Stimulated activated CD4-positive, alpha-beta T cell treated with anti-CD3 and anti-CD28 coated beads, Interleukin-1b, Interleukin-23, amount 100 ng/mL, for 4 hours (primary cell): ENCODE data around the gene JMJD7.

Source experiments
- DNase-seq, 2 donors: peaks; one replicate each; pipeline ENCODE4 v3.0.0-alpha.2; 2020; ENCODE audit warnings: low read depth in 2 of 2

The JMJD7 gene

GRCh38 chr15:41801185-41801584, 26.7 kb upstream of the JMJD7 start:
- DNase-seq: no peak

- DNase-seq: no peak
Observed at GRCh38 chr15:41801850-41802455, 25.9 kb upstream of the JMJD7 start.

GRCh38 chr15:41804361-41804760, 23.5 kb upstream of the JMJD7 start:
- no peak for DNase-seq

DNA sequence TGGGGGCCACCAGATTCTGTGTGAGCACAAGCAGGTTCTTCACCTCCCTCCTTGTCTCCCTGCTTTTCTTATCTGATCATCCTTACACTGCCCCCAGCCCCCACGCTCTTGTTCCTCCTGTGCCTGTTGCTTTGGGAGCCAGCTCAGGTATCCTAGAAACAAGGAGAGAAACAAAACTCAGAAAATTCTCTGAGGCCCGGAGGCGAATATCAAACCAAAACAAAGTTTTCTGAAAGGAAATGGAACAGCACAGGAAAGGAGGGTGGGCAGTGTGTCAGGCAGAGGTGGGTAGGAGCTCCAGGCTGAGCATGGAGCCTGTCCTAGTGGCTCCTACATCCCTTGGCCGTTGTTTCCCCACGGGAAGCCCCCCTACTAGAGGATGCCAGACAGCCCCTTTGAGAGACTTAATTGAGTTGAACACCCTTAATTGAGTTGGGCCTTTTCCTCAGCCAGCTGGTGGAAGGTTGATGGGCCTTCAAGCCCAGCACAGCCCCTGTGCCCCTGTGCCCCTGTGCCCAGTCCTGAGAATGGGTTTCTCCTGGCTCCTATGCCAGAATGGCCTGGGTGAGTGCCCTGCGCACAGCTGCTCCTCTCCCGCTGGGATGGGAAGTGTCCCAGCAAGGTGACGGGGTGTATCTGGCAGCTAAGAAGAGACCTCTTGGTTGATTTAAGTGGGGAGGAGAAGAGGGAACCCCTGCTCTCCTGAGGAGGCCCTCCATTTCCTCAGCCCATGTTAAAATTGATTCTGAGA, 22.8 kb upstream of the JMJD7 start:
- DNase-seq: no peak

DNA sequence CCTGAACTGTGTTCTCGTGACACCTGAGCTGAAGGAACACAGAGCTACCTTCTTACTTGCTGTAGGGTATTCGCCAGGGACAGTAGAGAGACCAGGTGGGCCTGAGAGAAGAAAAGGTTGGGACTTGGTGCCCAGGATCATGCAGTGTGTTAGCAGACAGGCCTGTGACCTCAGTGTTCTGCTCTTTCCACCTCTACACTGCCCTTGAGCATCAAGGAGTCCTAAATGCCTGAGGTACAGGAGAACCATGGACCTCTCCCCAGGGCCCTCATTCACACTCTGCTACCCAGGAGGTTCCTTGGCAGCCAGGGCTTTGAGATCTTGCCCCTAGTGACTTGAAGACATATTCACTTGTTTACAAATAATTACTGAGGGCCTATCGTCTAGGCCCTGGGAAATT, 22.2 kb upstream of the JMJD7 start:
- DNase-seq: no peak

DNA sequence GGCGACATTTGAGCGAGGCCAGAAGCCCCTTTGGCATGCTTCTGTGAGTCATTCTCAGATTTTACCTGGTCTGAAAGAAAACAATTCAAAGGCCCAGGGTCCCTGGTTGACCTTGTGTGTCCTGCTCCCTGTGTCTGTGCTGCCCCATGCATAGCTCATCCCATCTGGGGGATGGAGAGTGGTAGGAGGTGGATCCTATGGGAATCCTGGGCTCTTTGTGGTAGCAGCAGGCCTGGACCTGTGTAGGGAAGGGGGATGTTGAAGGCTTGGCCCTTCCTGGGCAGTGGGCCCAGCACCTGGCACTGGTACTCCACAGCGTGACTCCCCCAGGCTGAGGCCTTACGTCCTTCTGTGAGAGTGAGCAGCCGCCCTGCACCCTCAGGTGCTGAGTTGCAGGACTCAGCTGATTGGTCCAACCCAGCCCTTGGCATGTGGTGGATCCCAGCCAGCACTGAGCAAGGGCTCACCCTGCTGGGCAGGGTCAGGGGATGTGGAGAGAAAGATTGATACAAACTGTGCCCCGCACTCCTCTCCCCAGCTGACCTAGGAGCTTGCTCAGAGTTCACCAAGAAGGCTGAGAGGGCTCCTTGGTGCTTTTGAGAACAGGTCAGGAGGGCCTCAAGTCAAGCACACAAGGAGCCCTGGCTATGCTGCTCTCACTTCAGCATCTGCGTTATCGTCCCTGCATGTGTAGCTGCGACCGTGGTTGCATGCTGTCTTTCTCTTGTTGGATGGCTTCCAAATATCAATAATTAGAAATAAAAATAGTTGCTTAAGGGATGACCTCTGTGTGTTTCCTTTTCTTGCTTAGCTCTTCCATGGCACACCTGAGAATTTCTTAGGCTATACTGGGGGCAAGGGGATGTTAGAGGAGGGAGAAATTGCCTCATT, 21.4 kb upstream of the JMJD7 start:
- no peak for DNase-seq

DNA sequence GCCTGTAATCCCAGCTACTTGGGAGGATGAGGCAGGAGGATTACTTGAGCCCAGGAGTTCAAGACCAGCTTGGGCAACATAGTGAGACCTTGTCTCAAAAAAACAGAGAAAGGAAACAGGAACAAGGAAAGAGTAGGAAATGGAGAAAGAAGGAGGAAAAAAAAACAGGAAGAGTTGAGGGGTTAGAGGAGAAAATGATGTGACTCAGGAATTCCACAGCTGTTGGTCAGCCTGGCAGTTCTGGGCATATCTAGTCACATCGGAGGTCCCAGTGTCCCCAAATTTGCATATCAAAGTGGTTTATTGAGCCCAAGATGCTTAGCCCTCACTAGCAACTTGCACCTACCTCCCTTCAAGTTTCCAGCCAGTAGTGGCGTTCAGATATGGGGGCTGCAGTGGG, 18.8 kb upstream of the JMJD7 start:
- no peak for DNase-seq

DNA sequence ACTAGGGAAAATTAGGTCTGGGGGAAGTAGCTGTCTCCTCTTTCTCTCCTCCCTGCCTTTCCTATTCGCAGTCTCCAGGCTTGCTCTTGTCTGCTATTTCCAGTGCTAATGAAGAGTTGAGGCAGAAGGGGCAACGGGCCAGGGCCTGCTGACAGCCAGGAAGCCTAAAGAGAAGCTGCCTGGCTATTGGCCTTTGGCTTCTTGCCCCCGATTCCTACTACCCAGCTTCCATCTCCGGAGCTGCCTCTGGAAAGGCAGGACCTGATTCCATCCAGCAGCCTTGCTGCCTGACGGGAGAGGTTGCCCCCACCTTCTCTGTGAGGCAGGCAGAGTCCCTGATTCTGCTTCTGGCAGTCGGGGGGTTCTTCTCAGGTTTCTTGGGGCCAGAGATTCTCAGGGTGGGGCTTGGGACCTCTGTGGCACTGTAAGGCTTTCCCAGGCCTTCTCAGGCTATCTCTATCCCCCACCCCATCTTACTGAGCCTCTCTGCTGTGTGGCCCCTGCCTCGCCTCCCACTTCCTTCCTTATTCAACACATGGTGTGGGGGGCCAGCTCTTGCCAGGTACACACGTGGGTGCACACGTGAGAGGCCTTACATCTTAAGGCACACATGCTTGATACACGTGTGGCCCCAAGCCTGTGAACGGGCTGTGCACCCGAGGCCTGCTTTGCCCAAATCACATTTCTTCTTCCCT, 18.2 kb upstream of the JMJD7 start:
- no peak for DNase-seq

GRCh38 chr15:41810651-41811431, 17.1 kb upstream of the JMJD7 start:
- DNase-seq: no peak

- peak; percentile 63 to 67 for DNase-seq
Observed at GRCh38 chr15:41811432-41812195, 16.3 kb upstream of the JMJD7 start.

DNA sequence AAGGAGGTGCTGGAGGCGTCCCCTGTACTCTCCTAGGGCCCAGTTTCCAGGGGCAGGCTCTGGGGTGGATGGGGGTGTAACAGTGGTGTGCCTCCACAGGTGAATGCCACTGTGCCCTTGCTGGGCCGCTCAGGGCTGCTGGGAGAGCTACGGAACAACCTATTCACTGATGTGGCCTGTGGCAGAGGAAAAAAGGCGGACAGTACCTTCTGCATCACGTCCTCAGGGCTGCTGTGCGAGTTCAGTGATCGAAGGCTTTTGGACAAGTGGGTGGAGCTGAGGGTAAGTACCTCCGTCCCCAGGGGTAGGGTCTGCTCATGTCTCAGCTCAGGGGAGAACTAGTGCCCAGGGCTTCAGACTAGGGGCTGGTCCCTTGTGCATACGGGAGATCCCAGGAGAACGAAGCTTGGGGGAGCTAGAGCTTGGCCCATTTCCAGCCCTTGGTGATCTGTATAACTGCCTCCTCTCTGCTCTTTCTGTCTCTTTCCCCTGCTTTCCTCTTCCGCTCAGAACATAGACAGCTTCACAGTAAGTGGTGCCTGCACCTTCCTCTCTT, 15.0 kb upstream of the JMJD7 start:
- no peak for DNase-seq

DNA sequence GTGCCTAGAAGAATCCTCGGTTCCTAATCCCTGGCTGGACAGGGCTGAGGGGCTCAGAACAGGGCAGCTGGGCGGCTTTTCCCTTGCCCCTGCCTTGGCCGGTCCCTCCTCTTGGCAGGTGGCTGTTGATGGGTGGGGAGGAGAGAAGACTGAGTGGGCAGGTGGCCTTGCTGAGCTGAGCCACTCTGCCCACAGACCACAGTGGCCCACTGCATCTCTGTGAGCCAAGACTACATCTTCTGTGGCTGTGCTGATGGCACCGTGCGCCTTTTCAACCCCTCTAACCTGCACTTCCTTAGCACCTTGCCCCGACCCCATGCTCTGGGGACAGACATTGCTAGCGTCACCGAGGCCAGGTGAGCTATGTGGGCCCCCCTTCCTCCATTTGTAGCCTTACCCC, 14.5 kb upstream of the JMJD7 start:
- no peak for DNase-seq

DNA sequence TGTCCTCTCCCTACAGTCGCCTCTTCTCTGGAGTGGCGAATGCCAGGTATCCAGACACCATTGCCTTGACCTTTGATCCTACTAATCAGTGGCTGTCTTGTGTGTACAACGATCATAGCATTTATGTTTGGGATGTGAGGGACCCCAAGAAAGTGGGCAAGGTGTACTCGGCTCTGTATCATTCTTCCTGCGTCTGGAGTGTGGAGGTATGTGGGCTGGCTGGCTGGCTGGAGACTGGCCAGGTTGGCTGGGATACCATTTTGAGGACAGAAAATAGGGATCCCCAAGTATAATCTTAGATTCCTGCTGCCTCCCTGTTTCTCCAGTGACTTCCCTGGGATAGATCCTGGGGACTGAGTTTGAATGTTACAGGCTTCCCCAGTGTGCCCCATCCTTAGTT, 13.4 kb upstream of the JMJD7 start:
- DNase-seq: no peak

GRCh38 chr15:41816788-41817187, 11.1 kb upstream of the JMJD7 start:
- no peak for DNase-seq

DNA sequence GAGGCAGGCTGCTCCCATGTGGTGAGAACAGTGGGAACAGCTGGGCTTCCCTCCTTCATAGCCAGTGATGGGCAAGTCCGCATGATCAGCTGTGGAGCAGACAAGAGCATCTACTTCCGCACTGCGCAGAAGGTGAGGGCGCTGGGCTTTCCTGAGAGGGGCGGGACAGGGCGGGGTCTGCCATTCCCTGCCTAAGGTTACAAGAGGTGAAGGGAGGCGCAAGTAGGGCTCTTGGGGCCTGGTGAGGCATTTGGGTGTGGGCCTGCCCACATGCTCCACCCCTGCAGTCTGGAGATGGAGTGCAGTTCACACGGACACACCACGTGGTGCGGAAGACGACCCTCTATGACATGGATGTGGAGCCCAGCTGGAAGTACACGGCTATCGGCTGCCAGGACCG, 10.6 kb upstream of the JMJD7 start:
- no peak for DNase-seq

- no peak for DNase-seq
Observed at GRCh38 chr15:41817781-41818180, 10.1 kb upstream of the JMJD7 start.

- DNase-seq: no peak
Observed at GRCh38 chr15:41819455-41820050, 8.3 kb upstream of the JMJD7 start.

GRCh38 chr15:41820791-41821423, 7.0 kb upstream of the JMJD7 start:
- DNase-seq: no peak

DNA sequence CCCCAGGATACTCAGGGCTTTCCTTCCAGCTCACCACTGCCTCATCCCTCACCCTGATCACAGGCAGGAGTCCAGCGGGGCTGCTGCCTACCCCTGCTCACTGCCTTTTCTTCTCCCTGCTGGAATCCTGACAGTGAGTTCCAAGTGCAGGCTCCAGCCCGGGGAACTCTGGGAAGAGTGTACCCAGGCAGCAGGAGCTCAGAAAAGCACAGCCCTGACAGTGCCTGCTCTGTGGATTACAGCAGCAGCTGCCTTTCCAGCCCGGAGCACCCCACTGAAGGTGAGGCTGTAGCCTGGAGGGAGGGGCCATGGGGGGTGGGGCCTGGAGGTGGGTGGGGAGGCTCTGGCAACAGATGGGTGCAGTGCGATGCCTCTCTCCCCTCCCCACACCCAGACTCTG, 6.1 kb upstream of the JMJD7 start:
- DNase-seq: no peak
